HG02973 (cell line): ENCODE results near the gene MAD2L1BP.

Source experiments
- ATAC-seq: cut with Tn5 transposase; IDR thresholded peaks from one replicate; pipeline ENCODE4 v1.9.1; 2021; ENCODE audit warnings: moderate library complexity; ENCODE audit not compliant: unreplicated experiment

Gene MAD2L1BP

GRCh38 chr6:43665376-43665775 lies 29.7 kb downstream of the MAD2L1BP start:
- no peak for ATAC-seq

GRCh38 chr6:43666196-43666920 lies 30.7 kb downstream of the MAD2L1BP start:
- ATAC-seq = no peak

DNA sequence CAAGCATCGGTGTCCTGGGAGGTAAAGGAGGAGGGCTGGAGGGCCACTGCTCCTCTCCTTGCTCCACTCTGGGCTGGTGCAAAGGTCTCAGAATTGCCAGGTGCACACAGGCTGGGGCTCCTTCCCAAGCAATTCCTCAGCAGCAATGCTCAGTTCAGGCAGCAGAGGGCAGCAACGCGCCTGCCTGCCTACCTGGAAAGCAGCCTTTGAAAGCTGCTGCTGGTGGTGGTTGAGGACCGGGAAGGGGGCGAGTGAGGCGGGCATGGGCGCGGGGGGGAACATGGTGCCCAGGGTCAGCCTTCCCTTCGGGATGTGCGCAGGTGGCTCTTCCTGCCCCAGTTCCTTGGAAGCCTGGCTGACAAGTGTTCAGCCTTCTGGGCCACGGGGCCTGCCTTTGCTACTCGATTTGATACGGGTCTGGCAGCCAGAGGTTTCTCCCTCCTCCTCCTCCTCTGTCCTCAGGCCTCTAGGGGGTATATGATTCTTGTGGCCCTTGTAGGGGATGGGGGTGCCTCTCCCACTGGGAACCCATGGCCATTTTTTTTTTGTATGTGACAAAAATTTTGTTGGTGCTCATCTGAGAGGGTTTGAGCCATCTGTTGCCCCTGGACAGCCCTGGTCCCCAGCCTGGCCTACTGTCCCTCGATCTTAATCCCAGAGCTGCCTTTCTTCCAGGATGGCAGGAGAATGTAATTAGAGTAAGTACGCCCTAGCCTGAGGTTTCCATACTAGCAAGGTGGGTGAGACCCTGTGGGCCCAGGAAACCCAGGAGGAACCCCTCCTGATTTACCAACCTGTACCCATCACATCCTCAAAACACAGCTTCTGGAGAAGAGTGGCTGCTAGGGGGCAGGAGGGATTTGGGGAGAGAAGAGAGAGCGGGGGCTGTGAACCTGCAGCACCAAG lies 31.9 kb downstream of the MAD2L1BP start:
- ATAC-seq = peak; percentile 54

GRCh38 chr6:43668151-43669028 lies 32.8 kb downstream of the MAD2L1BP start:
- no peak for ATAC-seq

DNA sequence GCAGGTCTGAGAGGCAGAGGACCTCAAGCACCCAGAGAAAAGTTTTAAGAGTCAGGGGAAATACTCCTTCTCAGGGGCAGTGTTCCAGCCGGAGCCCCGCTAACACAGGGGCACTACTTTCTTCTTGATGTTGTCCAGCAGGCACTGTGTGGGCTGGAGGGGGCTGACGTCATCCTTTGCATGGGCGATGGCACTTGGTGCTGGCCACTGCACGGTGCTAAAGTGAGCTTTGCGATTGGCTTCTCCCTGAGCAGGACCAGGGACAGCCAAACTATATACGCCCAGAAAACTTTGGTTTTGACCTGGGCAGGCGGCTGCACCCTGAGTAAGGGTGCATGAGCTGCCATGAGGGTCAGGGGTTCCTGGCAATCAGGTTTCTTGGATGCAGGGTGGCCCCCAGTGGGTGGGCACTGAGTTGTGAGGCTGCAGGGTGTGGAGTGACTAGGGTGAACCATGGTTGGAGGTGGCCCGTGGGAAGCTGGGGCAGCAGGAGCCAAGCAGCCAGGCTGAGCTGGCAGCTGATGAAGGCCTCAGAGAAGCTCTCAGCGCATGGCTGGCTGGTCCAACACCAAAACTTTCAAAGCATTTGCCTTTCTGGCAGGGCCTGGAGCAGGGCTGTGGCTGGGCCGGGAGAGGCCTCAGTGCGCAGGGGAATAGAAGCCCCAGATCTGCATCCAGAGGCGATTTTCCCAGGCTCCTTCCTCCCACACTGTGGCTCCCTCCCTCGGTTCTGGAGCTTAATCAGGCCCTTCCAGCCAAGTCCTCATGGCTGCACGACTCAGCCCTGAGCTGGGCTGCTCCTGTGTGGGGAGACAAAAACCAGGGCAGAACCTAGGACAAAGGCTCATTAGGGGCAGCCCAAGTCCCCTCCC lies 33.6 kb downstream of the MAD2L1BP start:
- ATAC-seq = no peak

DNA sequence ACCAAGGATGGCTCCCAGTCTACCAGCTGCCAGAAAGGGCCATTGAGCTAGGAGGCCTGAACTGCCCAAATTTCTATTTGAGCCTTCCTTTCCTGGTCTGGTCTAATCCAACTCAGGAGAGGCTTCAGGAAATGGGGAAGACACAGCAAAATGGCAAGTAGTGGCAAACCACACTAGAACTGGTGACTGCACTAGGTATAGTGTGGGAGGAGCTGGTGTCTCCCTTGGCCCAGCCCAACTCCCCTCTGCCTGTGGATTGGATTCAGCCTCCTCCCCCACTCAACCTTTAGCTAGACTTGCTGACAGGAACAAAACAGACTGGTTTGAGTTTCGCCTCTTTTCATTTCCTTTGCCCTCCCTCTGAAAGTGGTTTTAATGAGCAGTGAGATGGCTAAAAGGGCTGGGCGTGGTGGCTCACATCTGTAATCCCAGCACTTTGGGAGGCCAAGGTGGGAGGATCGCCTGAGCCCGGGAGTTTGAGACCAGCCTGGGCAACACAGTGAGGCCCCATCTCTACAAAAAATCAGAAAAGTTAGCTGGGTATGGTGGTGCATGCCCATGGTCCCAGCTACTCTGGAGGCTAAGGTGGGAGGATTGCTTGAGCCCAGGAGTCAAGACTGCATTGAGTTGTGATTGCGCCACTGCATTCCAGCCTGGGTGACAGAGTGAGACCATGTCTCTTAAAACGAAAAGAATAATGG lies 34.4 kb downstream of the MAD2L1BP start:
- ATAC-seq = no peak

DNA sequence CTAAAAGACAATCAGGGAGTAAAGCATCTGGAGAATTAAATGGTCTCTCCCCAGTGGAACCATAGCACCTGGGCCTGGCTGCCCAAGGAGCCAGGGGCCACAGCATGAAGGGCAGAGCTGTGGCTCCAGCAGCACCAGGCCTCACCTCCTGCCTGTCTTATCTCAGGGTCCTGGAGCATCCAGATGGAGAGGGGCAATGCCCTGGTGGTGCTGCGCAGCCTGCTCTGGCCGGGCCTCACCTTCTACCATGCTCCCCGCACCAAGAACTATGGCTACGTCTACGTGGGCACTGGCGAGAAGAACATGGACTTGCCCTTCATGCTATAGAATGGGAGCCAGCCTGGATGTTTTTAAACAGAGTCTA lies 35.0 kb downstream of the MAD2L1BP start:
- no peak for ATAC-seq

- no peak for ATAC-seq
These were observed 35.6 kb downstream of the MAD2L1BP start for GRCh38 chr6:43671011-43671800.

DNA sequence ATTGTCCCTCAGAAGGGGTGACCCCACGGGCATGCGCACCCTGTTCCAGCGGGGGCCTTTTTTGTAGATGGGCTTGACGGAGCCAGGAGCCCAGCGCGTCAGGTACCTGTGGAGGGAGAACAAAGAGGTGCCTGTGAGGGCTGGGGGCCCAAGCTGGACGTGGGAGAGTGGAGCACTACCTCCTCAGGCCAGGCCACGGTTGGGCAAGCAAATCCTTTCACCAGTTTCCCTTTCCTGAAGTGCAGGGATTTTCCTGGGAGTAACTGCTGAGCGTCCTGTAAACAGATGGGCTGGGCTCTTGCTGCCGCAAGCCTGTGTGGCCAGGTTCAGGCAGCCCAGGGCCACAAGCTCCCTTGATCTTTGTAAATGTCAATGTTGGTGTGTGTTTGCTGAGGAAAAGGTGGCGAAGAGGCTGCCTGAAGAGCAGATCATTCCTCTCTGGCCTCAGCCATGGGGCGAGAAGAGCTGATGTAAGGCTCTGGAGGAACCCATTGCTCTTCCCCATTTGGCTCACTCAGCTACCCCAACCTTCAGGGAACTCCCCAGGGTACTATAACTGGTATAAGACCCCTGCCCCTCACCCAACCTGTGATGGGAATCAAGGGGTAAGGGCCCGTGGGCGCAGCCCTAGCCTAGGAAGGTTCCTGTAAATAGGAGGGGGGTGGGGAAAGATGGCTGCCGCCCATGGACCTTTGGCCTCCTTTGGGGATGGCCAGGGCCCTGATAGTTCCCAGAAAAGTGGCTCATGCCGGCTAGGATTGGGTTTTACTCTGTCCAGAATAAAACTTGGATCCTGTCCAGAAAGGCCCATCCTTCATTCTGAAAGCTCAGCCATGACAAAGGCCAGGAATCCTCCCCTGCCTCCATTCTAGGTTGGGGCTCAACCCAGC lies 36.4 kb downstream of the MAD2L1BP start:
- ATAC-seq = no peak

DNA sequence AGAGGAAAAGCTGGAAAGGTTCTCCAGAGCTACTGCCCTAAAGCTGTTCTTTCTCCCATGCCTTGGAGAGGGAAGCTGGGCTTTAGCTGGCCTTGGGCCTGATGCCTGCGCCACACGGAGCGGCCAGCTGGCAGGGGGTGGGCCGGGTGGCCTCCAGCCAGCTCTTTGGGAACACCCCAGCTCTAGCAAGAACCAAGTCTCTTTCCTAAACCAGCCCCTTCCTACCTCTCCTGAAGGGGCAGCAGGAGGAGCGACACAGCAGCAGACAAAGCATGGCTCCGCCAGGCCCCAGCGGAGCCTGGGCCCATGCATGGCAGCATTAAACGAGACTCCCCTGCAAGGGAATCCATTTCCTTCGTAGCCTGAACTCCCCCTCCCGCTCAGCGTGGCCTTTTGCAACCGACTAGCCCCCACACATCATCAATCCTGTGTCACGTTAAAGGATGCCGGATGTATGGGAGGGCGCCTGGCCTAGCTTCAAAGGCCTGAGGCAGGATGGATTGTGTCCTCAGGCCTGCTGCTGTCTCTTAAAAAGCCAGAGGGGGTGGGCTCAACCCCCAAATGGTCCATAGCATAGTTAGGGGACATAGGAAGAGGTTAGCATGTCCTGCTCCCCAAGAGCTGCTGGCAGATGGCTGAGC lies 37.9 kb downstream of the MAD2L1BP start:
- no peak for ATAC-seq

GRCh38 chr6:43674291-43674690 lies 38.7 kb downstream of the MAD2L1BP start:
- no peak for ATAC-seq

DNA sequence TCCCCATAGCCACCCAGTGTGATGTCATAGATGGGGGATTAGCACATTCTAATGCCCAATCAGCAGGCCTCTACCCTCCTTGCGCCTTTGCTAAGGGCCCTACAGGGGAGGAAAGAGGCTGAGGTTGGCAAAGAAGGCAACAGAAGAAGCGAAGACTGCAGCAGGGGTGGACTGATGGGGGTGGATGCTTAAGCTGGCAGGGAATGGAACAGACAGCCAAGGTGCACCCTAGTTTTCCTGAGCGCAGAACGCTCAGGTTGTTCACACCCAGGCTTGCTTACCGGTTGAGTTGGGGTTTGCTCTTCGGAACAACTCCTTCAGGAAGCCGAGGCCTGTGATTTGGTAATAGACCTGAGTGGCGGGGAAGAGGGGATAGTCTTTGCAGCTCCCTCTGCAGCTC lies 39.3 kb downstream of the MAD2L1BP start:
- ATAC-seq = no peak

- no peak for ATAC-seq
These were observed 41.4 kb downstream of the MAD2L1BP start for GRCh38 chr6:43676962-43677606.

DNA sequence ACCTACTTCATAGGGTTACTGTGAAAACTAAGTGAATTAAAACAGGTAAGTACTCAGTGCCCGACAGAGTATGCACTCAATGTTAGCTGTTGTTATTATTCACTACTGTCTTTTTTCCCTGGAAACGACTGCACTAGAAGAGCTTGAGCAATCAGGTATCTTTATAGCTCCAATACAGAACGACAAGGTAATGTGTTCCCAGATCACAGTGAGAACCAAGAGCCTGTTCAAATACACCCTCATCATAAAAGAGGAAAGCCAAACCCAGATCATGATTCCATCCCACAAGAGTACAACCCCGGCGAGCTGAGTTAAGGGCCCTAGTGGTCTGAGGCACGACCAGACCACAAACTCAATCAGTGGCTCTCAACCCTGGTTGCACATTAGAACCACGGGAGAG lies 42.1 kb downstream of the MAD2L1BP start:
- ATAC-seq = no peak

DNA sequence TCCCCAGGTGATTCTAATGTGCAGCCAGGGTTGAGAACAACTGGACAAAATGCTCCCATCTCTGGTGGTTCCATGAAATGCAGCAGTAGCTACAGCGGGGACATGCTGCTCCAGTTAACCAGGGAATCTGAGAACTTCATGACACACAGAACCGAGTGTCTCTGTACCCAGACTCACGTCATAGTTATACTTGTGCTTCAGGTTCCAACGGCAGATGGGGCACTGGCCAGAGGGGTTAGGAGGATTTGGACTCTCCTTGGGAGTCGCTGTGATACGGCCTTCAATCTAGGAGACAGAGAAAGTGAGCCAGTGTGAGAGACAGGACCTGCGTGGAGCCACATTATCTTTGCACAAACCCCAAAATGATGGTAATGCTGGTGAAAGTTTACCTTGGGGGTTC lies 42.7 kb downstream of the MAD2L1BP start:
- ATAC-seq = no peak

DNA sequence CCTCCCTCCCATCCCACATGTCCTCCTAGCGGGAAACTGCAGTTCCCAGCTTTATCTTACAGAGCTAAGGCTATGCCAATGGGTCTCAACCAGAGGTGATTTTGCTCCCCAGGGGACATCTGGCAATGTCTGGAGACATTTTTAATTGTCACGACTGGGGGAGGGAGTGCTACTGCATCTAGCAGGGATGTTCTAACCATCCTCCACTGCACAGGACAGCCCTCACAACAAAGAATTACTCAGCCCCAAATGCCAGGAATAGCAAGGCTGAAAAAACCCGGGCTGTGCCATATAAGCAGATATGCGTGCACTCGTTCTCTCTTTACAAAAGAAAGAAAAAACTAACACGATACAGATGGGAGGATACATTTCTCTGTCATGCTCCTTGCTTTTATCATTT lies 43.4 kb downstream of the MAD2L1BP start:
- ATAC-seq = no peak
